HG02610 (cell line): ENCODE results near the gene CDK18.
"Not testable (repeated sequence)": the region's sequence is repeated elsewhere in the genome, so short reads cannot be mapped to it uniquely, and the experiment has no call there.

Experiments
- ATAC-seq: cut with Tn5 transposase; IDR thresholded peaks from one replicate; pipeline ENCODE4 v1.9.1; 2021; ENCODE audit warnings: mild to moderate bottlenecking, moderate library complexity; ENCODE audit not compliant: unreplicated experiment

CDK18 gene

DNA sequence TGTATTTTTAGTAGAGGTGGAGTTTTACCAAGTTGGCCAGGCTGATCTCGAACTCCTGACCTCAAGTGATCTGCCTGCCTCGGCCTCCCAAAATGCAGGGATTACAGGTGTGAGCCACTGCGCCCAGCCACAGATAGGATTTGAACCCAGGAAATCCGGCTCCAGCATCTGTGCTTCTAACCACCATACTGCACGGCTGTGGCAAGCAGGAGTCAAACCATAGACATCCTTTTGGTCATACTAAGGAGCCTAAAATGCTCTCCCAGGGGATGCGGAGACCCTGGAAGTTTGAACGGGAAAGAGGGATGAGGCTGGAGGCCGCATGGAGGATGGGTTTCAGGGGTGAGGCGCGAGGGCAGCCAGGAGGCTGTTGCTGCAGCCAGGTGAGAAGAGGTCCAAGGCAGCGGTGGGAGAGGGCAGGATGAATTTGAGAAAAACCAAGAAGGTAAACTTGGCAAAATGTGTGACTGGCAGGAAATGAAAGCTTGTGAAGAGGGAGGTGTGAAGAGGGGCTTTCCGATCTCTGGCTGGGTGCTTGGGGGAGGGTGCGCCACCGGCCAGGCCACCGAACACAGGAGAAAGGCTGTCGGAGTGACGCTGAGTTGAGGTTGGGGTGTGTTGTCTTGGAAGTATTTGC, 24.0 kb upstream of the CDK18 start:
- ATAC-seq, result peak; percentile 50

DNA sequence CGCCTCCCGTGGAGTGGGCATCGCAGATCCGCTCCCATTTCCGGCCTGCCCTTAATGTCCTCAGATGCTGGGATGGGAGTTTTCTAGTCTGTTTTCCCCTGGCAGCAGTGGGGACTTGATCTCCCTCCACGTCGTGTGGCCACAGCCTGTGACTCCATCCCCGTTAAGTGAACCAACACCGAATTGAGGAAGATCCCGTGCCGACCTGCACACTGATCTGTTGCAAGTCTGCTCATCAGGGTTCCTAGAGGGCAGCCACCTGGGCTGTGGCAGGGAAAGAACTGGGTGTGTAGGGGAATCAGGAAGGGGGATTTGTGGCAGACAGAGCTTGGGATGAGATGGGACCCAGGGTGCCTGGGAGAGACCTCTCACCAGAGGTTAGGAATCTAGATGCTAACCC, 23.3 kb upstream of the CDK18 start:
- ATAC-seq, result peak; percentile 12

DNA sequence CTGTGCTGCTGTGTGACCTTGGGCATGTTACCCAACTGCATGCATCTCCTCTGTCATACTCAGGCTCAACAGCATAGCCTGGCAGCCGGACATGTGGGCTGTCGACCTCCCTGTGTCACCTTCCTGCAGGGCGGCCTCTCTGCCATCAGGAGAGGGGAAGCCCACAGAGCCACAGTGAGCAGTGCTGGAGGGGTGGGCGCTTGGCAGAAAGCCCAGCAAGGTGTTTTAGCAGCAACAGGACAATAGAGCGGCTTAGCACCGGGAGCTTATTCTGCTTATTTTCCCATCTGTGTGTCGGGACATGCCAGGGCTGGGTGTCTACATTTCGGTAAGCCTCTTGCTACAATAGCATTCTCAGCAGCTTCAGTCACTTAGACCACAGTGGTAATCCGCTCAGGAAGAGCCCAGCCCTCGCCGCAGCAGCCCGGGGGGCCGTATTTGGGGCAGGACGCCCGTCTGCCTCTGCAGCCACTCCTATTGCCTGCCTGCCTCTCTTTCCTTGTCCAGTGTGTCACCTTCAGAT, 22.8 kb upstream of the CDK18 start:
- no peak for ATAC-seq

DNA sequence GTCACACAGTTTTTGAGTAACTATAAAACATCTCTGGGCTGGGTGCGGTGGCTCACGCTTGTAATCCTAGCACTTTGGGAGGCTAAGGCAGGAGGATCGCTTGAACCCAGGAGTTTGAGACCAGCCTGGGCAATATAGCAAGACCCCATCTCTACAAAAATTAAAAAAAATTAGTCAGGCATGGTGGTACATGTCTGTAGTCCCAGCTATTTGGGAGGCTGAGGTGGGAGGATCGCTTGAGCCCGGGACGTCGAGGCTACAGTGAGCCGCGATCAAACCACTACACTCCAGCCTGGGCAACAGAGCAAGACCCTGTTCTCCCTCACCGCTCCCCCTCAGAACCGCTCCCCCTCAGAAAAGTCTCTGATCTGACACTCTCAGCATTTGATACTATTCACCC, 21.9 kb upstream of the CDK18 start:
- ATAC-seq, result not testable (repeated sequence)

DNA sequence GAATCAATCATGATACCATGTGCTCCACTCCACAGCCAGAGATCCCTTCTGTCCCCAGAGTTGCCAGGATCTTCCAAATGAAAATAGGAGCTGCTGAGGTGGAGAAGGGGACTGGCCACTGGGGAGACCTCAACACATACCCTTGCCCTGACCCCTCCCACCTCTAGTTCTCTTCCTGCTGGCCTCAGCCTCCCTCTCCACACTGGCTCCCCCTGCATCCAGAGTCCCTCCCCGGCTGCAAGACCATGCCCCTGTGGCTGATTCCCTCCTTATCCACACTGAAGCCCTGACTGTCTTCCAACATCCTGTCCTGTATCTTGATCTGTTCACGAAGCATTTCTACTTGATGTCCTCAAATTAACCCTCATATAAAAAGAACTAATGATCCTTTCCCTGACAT, 21.1 kb upstream of the CDK18 start:
- no peak for ATAC-seq

DNA sequence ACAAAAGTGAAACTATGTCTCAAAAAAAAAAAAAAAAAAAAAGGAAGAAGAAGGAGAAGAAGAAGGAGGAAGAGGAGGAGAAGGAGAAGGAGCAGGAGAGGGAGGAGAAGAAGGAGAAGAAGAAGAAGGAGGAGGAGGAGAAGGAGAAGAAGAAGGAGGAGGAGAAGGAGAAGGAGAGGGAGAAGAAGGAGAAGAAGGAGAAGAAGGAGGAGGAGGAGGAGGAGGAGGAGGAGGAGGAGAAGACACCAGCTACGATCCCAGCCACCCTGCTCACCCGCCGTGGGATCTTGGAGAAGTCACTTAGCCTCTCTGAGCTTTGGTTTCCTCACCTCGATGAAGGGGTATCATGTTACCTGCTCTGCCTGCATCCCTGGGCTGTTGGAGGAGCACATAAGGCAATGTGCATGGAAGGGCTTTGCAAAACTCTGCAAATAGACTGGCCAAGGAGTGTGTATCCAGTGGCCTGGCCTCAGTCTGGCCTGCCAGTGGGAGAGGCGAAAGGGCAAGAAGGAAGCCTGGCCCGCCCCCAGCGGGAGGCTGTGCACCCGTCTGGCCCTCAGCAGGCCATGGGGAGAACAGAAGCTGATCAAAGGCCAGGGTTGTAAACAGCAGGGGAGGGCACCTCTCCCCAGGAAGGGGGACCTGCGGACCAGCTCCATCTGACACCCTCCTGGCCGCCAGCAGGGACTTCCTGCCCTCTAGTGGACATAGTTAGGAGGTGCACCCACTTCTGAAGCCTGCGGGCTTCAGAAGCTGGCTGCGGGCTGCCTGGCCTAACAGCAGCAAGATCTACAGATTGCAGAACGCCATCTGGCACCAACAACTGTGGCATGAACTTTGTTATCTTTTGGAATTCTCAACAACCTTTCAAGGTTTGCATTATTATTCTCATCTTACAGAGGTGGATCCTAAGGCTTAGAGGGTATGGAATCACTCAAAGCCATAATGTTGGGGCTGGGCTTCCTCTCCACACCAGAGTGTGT, 19.2 kb upstream of the CDK18 start:
- ATAC-seq, result no peak

DNA sequence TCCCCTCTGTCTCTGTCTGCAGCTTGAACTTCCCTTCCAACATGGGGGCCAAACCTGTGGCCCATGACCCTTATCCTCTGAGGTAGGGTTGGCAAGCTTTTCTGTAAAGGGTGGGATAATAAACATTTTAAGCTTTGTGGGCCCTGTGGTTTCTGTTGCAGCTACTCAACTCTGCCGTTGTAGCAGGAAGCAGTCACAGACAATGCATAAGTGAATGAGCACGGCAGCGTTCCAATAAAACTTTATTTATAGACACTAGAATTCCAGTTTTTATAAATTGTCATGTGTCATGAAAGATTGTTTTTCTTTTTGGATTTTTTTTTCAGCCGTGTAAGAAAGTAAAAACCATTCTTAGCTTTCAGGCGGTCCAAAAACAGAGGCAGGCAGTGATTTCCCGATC, 18.2 kb upstream of the CDK18 start:
- no peak for ATAC-seq

DNA sequence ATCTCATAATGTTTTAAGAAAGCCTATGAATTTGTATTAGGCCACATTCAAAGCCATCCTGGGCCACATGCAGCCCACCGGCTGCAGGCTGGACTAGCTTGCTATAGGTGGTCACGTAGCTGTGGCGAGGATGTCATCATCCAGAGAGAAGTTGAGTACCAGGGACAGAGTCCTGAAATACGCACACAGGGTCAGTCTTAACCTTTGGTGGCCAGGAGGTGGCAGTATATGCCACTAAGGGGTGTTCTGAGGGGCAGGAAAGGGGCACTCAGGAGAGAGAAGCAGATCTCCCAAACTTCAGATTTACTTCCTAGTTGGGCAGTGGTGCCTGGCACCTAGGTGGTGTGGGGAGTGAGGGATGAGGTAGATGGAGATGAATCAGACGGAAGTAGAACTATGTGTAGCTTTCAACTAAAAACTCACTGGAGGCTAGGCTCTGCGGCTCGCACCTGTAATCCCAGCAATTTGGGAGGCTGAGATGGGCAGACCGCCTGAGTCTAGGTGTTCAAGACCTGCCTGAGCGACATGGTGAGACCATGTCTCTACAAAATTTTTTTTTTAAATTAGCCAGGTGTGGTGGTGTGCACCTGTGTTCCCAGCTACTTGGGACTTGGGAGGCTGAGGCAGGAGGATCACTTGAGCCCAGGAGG, 16.3 kb upstream of the CDK18 start:
- ATAC-seq, result no peak

DNA sequence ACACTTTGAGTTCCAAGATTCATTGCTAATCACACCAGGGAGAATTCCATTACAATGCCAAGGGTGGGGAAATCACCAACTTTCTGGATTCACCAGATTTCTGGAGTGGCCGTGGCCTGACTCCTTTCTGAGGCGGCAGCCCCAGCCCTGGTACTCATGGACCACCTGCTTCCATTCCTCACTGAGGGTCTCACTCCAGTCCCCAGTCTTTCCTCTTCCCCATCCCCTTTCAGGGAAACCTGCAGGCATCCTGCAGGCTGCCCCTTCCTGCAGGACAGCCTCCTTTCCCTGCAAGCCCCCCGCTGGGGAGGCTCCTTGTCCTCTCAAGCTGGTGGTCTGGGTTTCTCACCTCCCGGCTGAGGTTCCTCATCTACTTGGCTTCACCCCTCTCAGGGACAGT, 12.7 kb upstream of the CDK18 start:
- ATAC-seq, result no peak

DNA sequence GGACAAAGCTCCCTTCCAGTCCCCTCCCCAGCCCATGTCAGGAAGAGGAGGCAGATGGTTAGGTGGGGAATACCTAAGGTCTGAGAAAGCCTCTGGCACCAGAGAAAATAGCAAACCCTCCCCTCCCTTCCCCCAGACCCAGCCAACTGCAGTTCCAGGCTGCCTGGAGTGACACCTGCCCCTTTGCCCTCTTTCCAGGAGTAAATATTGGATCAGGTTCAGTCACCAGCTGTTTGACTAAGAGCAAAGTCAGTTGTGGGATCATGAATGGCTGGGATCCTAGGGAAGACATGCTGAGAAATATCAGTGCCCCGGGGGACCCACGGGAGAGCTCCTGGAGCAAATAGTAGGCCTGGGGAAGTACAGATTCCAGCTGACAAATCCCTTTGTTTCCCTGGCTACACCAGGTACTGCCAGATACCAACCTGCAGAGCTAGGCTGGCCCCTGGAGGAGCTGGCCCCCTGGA, 12.2 kb upstream of the CDK18 start:
- ATAC-seq, result no peak

DNA sequence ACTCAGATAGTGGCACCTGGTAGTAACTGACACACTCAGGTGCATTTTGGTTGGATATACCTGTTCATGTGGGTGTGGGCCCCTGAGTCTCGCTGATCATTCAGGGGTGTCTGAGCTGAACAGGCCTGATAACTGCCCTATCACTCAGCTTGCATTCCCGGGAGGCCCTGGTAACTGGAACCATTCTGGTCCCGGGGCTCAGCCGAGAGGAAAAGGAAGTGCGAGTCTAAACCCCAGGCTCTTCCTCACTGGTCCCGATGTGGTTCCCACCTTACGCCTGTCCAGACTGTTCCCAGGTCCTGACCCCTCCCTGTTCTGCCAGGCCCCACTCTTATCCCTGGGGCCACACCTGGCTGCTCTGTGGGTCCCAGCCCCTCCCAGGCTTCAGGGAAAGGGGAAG, 11.7 kb upstream of the CDK18 start:
- ATAC-seq, result no peak

DNA sequence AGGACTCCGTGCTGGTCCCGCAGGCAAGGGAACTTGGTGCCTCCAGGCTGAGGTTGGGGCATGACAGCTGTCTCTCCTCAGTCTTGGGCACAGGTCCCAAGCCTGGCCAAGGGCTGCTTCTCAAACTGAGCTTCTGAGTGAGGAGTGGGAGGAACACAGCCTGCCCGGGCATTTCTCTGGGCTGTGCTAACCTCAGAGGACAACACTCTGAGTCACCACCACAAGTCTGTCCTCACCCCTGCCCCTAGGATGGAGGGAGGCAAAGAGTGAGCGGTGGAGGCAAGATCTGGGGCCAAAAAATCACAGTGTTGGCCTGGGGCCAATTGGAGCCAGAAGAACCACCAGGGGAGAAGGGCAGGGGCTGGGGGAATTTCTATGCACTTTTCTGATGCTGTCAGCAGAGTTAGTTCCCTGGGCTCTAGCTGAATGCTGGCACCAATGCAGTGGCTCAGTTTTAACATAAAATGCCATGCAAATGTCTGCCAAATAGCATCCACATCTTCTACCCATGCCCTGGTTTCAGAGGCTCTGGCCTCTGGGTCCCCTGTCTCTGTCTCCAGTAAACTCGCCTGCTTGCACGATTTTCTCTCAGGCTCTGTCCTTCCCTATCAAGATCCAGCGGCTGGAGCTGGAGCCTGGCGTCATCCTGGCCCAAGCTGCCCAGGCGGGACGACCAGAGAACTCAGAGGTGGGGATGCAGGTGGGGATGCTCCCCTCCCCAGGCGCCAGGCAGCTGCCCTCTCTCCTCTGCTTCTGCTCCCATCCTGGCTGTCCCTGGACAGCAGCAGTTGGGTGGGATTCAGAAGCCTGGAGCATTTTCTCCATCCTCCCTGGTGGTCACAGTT, 11.0 kb upstream of the CDK18 start:
- no peak for ATAC-seq

DNA sequence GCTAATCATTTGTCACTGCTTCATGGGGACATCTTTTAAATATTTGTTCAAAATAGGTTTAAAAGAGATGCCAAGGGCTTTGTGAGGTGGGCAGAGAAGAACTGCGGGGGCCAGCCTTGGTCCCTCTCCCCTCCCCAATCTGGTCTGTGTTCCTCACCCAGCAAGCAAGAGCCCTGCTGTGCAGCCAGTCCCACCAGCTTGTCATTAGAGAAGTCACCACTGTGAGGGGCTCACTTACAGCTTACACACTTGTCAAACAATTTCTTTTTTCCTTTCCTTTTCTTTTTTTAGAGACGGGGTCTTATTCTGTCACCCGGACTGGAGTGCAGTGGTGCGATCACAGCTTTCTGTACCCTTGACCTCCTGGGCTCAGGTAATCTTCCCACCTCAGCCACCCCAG, 10.4 kb upstream of the CDK18 start:
- ATAC-seq, result no peak

DNA sequence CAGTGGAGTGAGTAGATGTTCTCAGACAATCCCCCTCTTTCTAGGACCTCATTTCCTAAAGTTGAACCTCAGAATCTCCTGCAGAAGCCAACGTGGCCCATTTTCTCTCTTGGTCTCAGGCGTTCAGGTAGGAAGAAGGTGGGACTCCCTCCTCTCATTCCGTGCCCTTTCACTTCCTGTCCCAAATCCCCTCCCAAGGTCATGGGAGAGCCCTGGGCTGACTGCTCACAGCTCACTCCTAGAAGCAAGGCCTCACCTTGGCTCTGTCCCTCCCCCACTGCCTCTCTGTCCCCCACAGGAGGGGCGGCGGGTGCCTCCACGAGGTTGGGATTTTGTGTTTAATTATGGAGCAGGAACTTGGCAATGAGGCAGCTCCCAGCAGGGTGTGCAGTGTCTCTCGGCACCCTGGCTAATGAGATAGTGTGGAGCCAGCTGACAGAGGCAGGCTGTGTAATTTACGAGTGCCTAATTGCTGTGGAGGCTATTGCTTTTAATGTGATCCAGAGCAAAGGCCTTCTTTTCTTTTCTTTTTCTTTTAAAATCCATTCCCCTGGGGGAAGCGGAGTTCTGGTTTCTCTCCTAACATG, 9.1 kb upstream of the CDK18 start:
- ATAC-seq, result no peak

DNA sequence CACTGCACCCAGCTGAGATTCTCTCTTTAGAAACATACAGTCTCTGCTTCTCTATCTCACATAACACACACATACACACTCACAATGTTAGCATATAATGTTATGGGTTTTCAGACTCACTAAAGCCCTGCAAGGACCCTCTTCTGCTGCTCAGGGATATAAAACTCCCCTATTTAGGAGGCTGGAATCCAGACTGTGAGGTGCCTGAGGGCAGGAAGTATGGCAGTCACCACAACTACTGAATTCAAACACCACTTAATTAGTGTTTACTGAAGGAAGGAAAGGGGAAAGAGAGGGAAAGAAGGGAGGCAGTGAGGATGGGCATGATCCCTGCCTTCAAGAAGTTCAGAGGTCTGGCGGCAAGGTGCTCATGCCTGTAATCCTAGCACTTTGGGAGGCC, 7.8 kb upstream of the CDK18 start:
- no peak for ATAC-seq

DNA sequence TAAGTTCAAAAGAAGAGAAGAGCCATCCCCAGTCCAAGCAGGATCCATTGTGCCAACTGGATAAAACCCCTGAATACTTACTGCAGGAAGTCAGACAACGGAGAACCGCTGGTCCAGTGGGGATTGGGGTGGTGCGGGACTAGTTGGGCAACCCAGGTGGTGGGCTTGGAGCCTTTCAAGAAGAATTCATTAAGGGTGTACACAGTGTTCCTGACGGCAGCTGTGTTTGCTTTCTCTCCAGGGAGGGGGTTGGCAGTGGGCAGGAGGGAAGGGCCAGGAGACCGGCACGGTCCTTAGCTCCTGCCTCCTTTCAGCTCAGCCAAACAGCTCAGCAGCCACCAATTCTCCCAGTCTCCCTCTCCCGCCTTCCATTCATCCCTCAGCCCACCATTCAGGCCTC, 7.1 kb upstream of the CDK18 start:
- no peak for ATAC-seq

DNA sequence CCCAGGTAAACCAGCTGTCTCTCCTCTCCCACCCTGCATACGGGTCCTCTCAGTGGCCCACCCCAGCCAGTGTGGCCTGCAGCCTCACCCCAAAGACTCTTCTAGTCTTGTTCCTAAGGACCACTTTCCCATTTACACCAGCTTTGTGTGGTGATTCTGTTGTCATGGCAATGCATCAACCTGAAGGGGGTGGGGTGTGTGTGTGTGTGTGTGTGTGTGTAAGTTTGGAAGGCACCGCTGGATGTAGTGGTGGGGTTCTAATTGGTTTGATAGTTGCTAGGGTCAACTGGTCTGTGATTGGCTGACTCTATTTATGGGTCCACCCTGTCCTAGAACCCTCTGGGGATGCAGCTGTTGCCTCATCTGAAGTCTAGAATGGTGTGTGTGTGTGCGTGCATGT, 4.7 kb upstream of the CDK18 start:
- ATAC-seq, result no peak

DNA sequence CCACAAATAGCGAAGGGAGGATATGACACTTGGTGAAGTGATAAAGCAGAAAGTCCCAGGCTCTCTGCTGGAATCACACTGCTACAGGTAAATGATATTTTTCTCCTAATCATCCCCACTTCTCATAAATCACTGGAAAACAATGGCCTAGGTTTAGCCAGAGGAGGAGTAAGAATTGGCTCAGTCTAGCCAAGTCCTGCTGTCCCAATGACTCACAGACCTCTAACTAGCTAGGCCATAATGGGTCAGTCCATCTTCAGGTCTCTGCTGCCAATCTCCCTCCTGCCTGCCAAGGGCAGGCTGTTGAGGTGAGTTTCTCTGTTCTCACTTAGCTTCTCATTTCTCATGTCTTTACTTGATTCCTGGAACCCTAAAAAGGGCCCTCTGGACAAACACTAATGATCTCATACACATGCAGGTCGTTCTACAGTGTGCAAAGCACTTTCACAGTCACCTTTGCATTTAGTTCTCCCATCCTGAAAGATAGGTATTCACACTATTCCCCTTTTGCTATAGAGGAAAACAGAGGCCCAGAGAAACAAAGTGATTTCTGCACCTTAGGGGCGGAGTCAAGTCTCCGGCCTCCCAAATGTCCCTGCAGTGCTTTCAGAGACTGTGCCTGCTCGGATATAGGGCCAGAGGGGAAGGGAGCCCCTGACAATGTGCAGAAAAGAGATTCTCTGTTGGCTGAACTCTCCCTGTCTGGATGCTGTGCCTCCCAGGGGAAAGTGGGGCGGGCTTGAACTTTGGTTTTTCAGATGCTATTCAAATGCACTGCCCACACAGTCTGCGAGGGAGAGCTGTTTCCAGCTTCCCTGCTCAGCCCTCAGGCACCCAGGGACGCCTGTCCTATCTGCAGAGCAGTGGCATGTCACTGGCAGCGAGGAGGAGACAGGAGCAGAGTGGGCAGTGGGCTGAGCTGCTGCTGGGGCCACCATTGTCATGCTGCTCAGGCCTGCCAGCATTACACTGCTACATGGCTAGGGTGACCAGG, 3.9 kb upstream of the CDK18 start:
- no peak for ATAC-seq
